Hematopoietic multipotent progenitor cell treated with erythropoietin and hydrocortisone succinate and interleukin-3 and kit ligand, for 17 days (in vitro differentiated cells): ENCODE measurements around the gene POMT2.
"Not testable (repeated sequence)": the region's sequence is repeated elsewhere in the genome, so short reads cannot be mapped to it uniquely, and the experiment has no call there.

Experiments
- DNase-seq: peaks from one replicate; pipeline ENCODE4 v3.0.0-alpha.2; 2015; ENCODE audit warnings: low spot score

Gene POMT2

GRCh38 chr14:77301103-77301502 lies 19.6 kb downstream of the POMT2 start:
- peak; percentile 82 for DNase-seq

GRCh38 chr14:77299771-77300170 lies 20.9 kb downstream of the POMT2 start:
- no peak for DNase-seq

GRCh38 chr14:77296906-77297305 lies 23.8 kb downstream of the POMT2 start:
- DNase-seq = no peak

- DNase-seq = no peak
Measured at GRCh38 chr14:77296155-77296554, 24.5 kb downstream of the POMT2 start.

- DNase-seq = no peak
Measured at GRCh38 chr14:77290705-77291104, 30.0 kb downstream of the POMT2 start.

- DNase-seq = no peak
Measured at GRCh38 chr14:77286576-77286975, 34.1 kb downstream of the POMT2 start.

- no peak for DNase-seq
Measured at GRCh38 chr14:77284466-77284865, 36.2 kb downstream of the POMT2 start.

GRCh38 chr14:77284066-77284465 lies 36.6 kb downstream of the POMT2 start:
- DNase-seq = no peak

GRCh38 chr14:77281852-77282410 lies 38.8 kb downstream of the POMT2 start:
- no peak for DNase-seq

GRCh38 chr14:77280921-77281320 lies 39.8 kb downstream of the POMT2 start:
- not testable (repeated sequence) for DNase-seq

- DNase-seq = no peak
Measured at GRCh38 chr14:77279719-77280118, 41.0 kb downstream of the POMT2 start.

GRCh38 chr14:77278461-77279230 lies 42.0 kb downstream of the POMT2 start:
- no peak for DNase-seq

- DNase-seq = no peak
Measured at GRCh38 chr14:77276959-77277358, 43.7 kb downstream of the POMT2 start.

- DNase-seq = no peak
Measured at GRCh38 chr14:77276295-77276935, 44.3 kb downstream of the POMT2 start.

- no peak for DNase-seq
Measured at GRCh38 chr14:77275601-77276017, 45.1 kb downstream of the POMT2 start.

- DNase-seq = no peak
Measured at GRCh38 chr14:77275041-77275580, 45.6 kb downstream of the POMT2 start.

GRCh38 chr14:77273796-77274195 lies 46.9 kb downstream of the POMT2 start:
- DNase-seq = no peak

GRCh38 chr14:77272261-77272660 lies 48.4 kb downstream of the POMT2 start:
- DNase-seq = no peak

GRCh38 chr14:77271113-77271710 lies 49.5 kb downstream of the POMT2 start, which contains the start of gene NGB:
Gene NGB, minus strand, starts transcription at chr14:77271206. Its CDS starts 269 bp downstream, at chr14:77270937.
- DNase-seq = no peak

GRCh38 chr14:77270361-77271112 lies 50.1 kb downstream of the POMT2 start:
- no peak for DNase-seq

GRCh38 chr14:77268989-77269600 lies 51.6 kb downstream of the POMT2 start:
- no peak for DNase-seq
